ENCODE data around the gene THAP12.

GRCh38 chr11:76327756-76328388, 53.1 kb downstream of the THAP12 start:
- TF ChIP-seq POLR2A (IDR thresholded peaks at IDR 0.05) (no peak), CTCF (IDR thresholded peaks at IDR 0.05) (no peak)

Data from lower leg skin (tissue), 3 donors.